ENCODE measurements around the gene BCAR1. TPM values are rescaled to one million over a fixed set of nuclear protein-coding genes. Genes with fewer than 3 reads are reported as not detected.

The BCAR1 gene
- total and polyA plus RNA-seq, 10 of the 15 experiments (the other 5 are each of a cell fraction or from before 2014, with no cell fraction given), result 0.13 to 14.1 (median 2.8) TPM; not detected in 1

DNA sequence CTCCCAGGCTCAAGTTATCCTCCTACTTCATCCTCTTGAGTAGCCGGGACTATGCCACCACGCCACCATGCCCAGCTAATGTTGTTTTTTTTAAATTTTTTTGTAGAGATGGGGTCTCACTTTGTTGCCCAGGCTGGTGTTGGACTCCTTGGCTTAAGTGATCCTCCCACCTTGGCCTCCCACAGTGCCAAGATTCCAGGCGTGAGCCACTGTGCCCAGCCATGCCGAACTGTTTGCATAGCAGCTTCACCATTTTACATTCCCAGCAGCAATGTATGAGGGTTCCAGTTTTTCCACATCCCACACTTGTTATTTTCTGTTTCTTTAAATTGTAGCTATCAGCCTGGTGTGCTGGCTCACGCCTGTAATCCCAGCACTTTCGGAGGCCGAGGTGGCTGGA lies 34.8 kb downstream of the BCAR1 start:
- BruUV-seq (replicated peaks), result no TSS peak
- H3K9me3 ChIP-seq (replicated peaks; ENCODE audit: control insufficient read depth, insufficient read depth, low read length), result no peaks in the 10 kb centered on the region
- peaks cover 20% of the 10 kb centered on the region for H3K4me1 ChIP-seq (ENCODE audit: control insufficient read depth, insufficient read depth, low read length)
- TF ChIP-seq PML (IDR thresholded peaks at IDR 0.05; ENCODE audit: low read length) (no peak), SRF (IDR thresholded peaks at IDR 0.05; ENCODE audit: low read depth in 2 of 2, low read length in 2 of 2) (no peak), ZZZ3 (IDR thresholded peaks at IDR 0.05; ENCODE audit: control insufficient read depth, insufficient read length, low read depth) (no peak), CHD1 (IDR thresholded peaks at IDR 0.05; ENCODE audit: low read depth, low read length) (no peak), NR2F1 (conservative IDR thresholded peaks at IDR 0.05) (no peak), CREM (IDR thresholded peaks at IDR 0.05; ENCODE audit: low read depth) (no peak), NFXL1 (IDR thresholded peaks at IDR 0.05; ENCODE audit: borderline replicate concordance) (no peak), NRF1 (conservative IDR thresholded peaks at IDR 0.05; ENCODE audit: low read depth, low read length) (no peak), ZNF592 (IDR thresholded peaks at IDR 0.05) (no peak), STAT1 (conservative IDR thresholded peaks at IDR 0.05) (no peak)
- TF ChIP-seq, protein P1, sequence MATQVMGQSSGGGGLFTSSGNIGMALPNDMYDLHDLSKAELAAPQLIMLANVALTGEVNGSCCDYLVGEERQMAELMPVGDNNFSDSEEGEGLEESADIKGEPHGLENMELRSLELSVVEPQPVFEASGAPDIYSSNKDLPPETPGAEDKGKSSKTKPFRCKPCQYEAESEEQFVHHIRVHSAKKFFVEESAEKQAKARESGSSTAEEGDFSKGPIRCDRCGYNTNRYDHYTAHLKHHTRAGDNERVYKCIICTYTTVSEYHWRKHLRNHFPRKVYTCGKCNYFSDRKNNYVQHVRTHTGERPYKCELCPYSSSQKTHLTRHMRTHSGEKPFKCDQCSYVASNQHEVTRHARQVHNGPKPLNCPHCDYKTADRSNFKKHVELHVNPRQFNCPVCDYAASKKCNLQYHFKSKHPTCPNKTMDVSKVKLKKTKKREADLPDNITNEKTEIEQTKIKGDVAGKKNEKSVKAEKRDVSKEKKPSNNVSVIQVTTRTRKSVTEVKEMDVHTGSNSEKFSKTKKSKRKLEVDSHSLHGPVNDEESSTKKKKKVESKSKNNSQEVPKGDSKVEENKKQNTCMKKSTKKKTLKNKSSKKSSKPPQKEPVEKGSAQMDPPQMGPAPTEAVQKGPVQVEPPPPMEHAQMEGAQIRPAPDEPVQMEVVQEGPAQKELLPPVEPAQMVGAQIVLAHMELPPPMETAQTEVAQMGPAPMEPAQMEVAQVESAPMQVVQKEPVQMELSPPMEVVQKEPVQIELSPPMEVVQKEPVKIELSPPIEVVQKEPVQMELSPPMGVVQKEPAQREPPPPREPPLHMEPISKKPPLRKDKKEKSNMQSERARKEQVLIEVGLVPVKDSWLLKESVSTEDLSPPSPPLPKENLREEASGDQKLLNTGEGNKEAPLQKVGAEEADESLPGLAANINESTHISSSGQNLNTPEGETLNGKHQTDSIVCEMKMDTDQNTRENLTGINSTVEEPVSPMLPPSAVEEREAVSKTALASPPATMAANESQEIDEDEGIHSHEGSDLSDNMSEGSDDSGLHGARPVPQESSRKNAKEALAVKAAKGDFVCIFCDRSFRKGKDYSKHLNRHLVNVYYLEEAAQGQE (IDR thresholded peaks at IDR 0.05; ENCODE audit: low read depth, low read length), result no peak
- CTCF ChIA-PET, result interaction anchor here (1.7 kb wide), 1 partner anchor 17 kb away, joined by 6 read pairs; no protein-coding TSS in a partner anchor
- SMC1A ChIA-PET (ENCODE audit: uncharacterized antibody, unreplicated experiment), result interaction anchor here (0.8 to 1.1 kb wide), 2 partner anchors 17 to 19 kb away, joined by 3 read pairs; no protein-coding TSS in a partner anchor
- intact Hi-C loops (cut with micrococcal nuclease; ENCODE audit: unreplicated experiment) (loop anchor here (5.0 kb wide), 1 partner anchor 171 kb away; no protein-coding TSS in a partner anchor), in situ Hi-C loops (cut with MboI) (loop anchor here (10.0 kb wide), 1 partner anchor 548 kb away; no protein-coding TSS in a partner anchor)
- H3K4me3 ChIP-seq, result no peak overlapping the region
- FAIRE-seq, result no peak
- RAD21 ChIA-PET (ENCODE audit: unreplicated experiment), result interaction anchor here (0.6 kb wide), 1 partner anchor 59 kb away, joined by 3 read pairs; no protein-coding TSS in a partner anchor
- no peak overlapping the region for H3K27ac ChIP-seq (ENCODE audit: control insufficient read depth, insufficient read depth)
- no peaks in the 10 kb centered on the region for H3K79me2 ChIP-seq (ENCODE audit: control insufficient read depth, insufficient read depth, low read length)
- H4K20me1 ChIP-seq (ENCODE audit: control insufficient read depth, insufficient read depth), result no peaks in the 10 kb centered on the region
- no peak overlapping the region for H3K9ac ChIP-seq (ENCODE audit: control insufficient read depth, insufficient read depth, low read length)
- POLR2A ChIA-PET, result interaction anchor here (1.5 kb wide), 1 partner anchor 19 kb away, joined by 3 read pairs; no protein-coding TSS in a partner anchor
- no peaks in the 10 kb centered on the region for H3K36me3 ChIP-seq (ENCODE audit: control insufficient read depth in 2 of 2, insufficient read depth in 2 of 2, low read length in 1 of 2)
- no peak overlapping the region for H2AFZ ChIP-seq (ENCODE audit: control insufficient read depth, low read depth, low read length)
- no peak for DNase-seq (ENCODE audit: low read depth, low spot score)
- H3K27me3 ChIP-seq (replicated peaks in 1 of 2; ENCODE audit: control insufficient read depth in 2 of 2, insufficient read depth in 2 of 2, low read length in 1 of 2), result no peaks in the 10 kb centered on the region
- ATAC-seq, result no peak
- 72% methylated on average over 7 of the region's 7 CpGs for WGBS (ENCODE audit: insufficient coverage, insufficient replicate concordance, low lambda C conversion rate, missing lambda C conversion rate)
- H3K4me2 ChIP-seq (ENCODE audit: control insufficient read depth, insufficient read depth), result no peak overlapping the region
